Endothelial cell of umbilical vein (primary cell): ENCODE data around the gene JAZF1. TPM values are rescaled to one million over a fixed set of nuclear protein-coding genes. Genes with fewer than 3 reads are reported as not detected.

Experiments
- BruUV-seq: library from RNA; stranded (reverse); fragments of 400-500 nt; replicated peaks from 2 replicates; lab custom pipeline; 2021; lab: Mats Ljungman, UMichigan
- CTCF ChIA-PET: fragments of 300-600, 350-600 bp; sonication (Branson Sonifier 250); formaldehyde crosslinking; loops from one replicate; lab custom pipeline; 2021; ENCODE audit warnings: antibody characterized with exemption, inconsistent platforms; lab: Charles Lee
- POLR2A ChIA-PET: fragments of 300-600, 350-600 bp; sonication (Branson Sonifier 250); formaldehyde crosslinking; loops from one replicate; lab custom pipeline; 2021; ENCODE audit warnings: antibody characterized with exemption, inconsistent platforms; lab: Charles Lee
- DNase-seq: peaks from one replicate; pipeline ENCODE4 v3.0.0-alpha.2; 2011; ENCODE audit warnings: low read depth, low spot score
- FAIRE-seq: peaks from 2 replicates; lab custom pipeline; 2011; peaks lifted over from hg19 to GRCh38; lab: Jason Lieb, UNC
- H2AFZ ChIP-seq: 2 replicates; pipeline ENCODE4 v1.6.0; 2012; ENCODE audit warnings: low read depth, low read length, control low read depth, inconsistent platforms
- H3K27ac ChIP-seq: 2 replicates; pipeline ENCODE4 v1.5.1; 2011; ENCODE audit warnings: low read depth, mild to moderate bottlenecking, control low read depth, low read length, moderate library complexity; ENCODE audit not compliant: insufficient read depth
- H3K27me3 ChIP-seq, 2 experiments: 2 replicates each; pipeline versions ENCODE4 v1.6.0 to v1.6.1; 2011; ENCODE audit warnings: low read length in 2 of 2, mixed read lengths in 1 of 2; ENCODE audit not compliant: control insufficient read depth in 2 of 2, insufficient read depth in 2 of 2
- H3K36me3 ChIP-seq, 2 experiments: 2 replicates in 1 of 2; 3 replicates in 1 of 2; pipeline ENCODE4 v1.5.1; 2011; ENCODE audit warnings: low read length in 2 of 2, mild to moderate bottlenecking in 1 of 2, moderate library complexity in 1 of 2; ENCODE audit not compliant: control insufficient read depth in 2 of 2, insufficient read depth in 2 of 2; ENCODE audit errors: extremely low read depth in 1 of 2
- H3K4me1 ChIP-seq: 3 replicates; pipeline ENCODE4 v1.5.1; 2011; ENCODE audit warnings: mild to moderate bottlenecking, low read length; ENCODE audit not compliant: control insufficient read depth, insufficient read depth; ENCODE audit errors: extremely low read depth
- H3K4me2 ChIP-seq: 2 replicates; pipeline ENCODE4 v1.6.1; 2011; ENCODE audit warnings: low read length, control low read depth, mixed read lengths; ENCODE audit not compliant: insufficient read depth
- H3K4me3 ChIP-seq, 3 experiments: fragments of 200-600 bp in 1 of 3; sonication (generic), shearing (Covaris generic) in 1 of 3; replicated peaks in 1 of 3; 2 replicates each; pipeline ENCODE4 v1.5.1; 2011 to 2016; ENCODE audit warnings: control low read depth in 3 of 3, low read length in 3 of 3, mild to moderate bottlenecking in 2 of 3, inconsistent platforms in 1 of 3, low read depth in 1 of 3, moderate library complexity in 1 of 3; ENCODE audit not compliant: insufficient read depth in 1 of 3
- H3K79me2 ChIP-seq: 2 replicates; pipeline ENCODE4 v1.6.0; 2012; ENCODE audit warnings: low read length, inconsistent platforms; ENCODE audit not compliant: control insufficient read depth, insufficient read depth
- H3K9ac ChIP-seq: replicated peaks from 2 replicates; pipeline ENCODE3; 2011; ENCODE audit warnings: low read length, control low read depth; ENCODE audit not compliant: insufficient read depth; ENCODE audit errors: extremely low read depth
- H3K9me1 ChIP-seq: replicated peaks from 3 replicates; pipeline ENCODE4 v1.6.0; 2011; ENCODE audit warnings: mild to moderate bottlenecking, low read length; ENCODE audit not compliant: control insufficient read depth, insufficient read depth; ENCODE audit errors: extremely low read depth
- H3K9me3 ChIP-seq: replicated peaks from 2 replicates; pipeline ENCODE4 v1.5.1; 2012; ENCODE audit warnings: low read length, inconsistent platforms; ENCODE audit not compliant: control insufficient read depth, insufficient read depth
- H4K20me1 ChIP-seq: replicated peaks from 2 replicates; pipeline ENCODE3; 2011; ENCODE audit warnings: mild to moderate bottlenecking, low read length; ENCODE audit not compliant: control insufficient read depth, insufficient read depth; ENCODE audit errors: extremely low read depth
- EZH2 ChIP-seq: IDR thresholded peaks from 2 replicates; pipeline ENCODE4 v1.6.1; 2012; ENCODE audit warnings: borderline replicate concordance, low read depth, mild to moderate bottlenecking, moderate library complexity, low read length, inconsistent platforms; ENCODE audit not compliant: severe bottlenecking
- FOS ChIP-seq: IDR thresholded peaks from 2 replicates; pipeline ENCODE4 v1.6.1; 2011; ENCODE audit warnings: mild to moderate bottlenecking, low read length, moderate library complexity, borderline replicate concordance; ENCODE audit not compliant: insufficient read depth
- JUN ChIP-seq: IDR thresholded peaks from 2 replicates; pipeline ENCODE4 v1.6.1; 2011; ENCODE audit warnings: borderline replicate concordance, low read depth; ENCODE audit not compliant: insufficient read length, insufficient read depth
- POLR2A ChIP-seq: IDR thresholded peaks from 2 replicates; pipeline ENCODE4 v1.6.1; 2012; ENCODE audit warnings: low read depth, mild to moderate bottlenecking, control low read depth, low read length
- POLR2AphosphoS5 ChIP-seq: IDR thresholded peaks from 2 replicates; pipeline ENCODE4 v1.6.1; 2012; ENCODE audit warnings: low read depth, mild to moderate bottlenecking, control low read depth, low read length, moderate library complexity; ENCODE audit not compliant: insufficient read depth
- dilution Hi-C: fragments of 300-500 bp; cut with MboI; formaldehyde crosslinking; loops from one replicate; pipeline ENCODE4 v1.15.0; 2019; ENCODE audit warnings: low sequenced_read_pairs; ENCODE audit not compliant: extremely low pct_ligation_motif_present
- intact Hi-C: fragments of 100-400 bp; cut with micrococcal nuclease; formaldehyde crosslinking; loops from one replicate; pipeline ENCODE4 v1.10.0; 2022
- polyA plus RNA-seq, 4 experiments: library from polyadenylated mRNA; depleted of rRNA in 3 of 4; stranded (reverse) in 3 of 4; unstranded in 1 of 4; fragments of >200 nt; gene quantifications; 2 replicates each; pipeline versions ENCODE4 v1.2.1 to v1.2.3, GENCODE V29; 2011 to 2012; ENCODE audit warnings: missing spikeins in 1 of 4
- total RNA-seq: library from RNA; stranded (reverse); gene quantifications from 2 replicates; pipeline ENCODE4 v1.2.3, GENCODE V29; 2021
- TF ChIP-seq, protein P1 (sequence below), 2 donors: IDR thresholded peaks; 1 replicate in 1 of 2; 2 replicates in 1 of 2; pipeline ENCODE4 v1.5.1; 2011; ENCODE audit warnings: low read length in 2 of 2, mild to moderate bottlenecking in 2 of 2, moderate library complexity in 2 of 2, control low read depth in 1 of 2, inconsistent platforms in 1 of 2, low read depth in 1 of 2; ENCODE audit not compliant: insufficient read depth in 1 of 2; ENCODE audit errors: extremely low read depth in 1 of 2

Gene JAZF1
- total and polyA plus RNA-seq, 2 donors (not counting 3 experiments of a cell fraction or from before 2014, with no cell fraction given), result 2.5 to 16.9 TPM

DNA sequence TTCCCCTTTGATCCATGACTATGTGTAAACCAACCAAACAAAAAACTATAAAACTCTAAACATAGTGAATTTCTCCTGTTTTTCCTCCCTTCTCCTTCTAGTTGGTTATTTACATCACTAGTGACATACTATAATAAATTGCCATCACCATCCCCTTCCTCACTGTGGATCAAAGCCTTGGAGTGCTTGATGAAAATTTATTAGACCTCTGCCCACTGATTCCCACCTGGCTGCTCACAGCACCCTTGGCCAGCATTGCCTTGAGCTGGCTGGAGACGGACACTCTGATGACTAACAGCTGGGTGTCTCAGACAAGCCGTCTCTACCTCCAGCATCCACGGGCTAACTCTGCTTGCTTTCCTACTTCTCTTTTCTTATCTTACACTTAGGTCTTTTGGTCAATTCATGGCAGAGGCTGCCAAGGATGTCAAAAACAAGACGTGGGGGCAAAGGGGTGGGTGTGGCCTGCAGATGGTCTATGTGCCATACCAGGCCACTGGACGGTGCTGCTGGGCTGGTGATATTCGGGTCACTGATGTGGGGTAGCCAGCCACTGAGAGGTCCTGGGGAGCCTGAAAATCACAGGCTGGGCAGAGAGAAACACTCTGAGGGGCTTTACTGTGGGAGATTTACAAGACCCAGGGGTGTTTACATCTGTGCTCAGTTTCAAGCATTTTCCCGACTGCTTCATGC is 232.9 kb downstream of the JAZF1 start:
- Histone ChIP-seq H3K9me3 (no peaks in the 10 kb centered on the region), H3K9me1 (no peaks in the 10 kb centered on the region), H3K4me1 (no peaks in the 10 kb centered on the region), H3K4me3 (no peak overlapping the region), H3K9ac (no peak overlapping the region), H3K36me3 (no peaks in the 10 kb centered on the region), H4K20me1 (no peaks in the 10 kb centered on the region), H3K27ac (no peak overlapping the region), H3K79me2 (no peaks in the 10 kb centered on the region), H3K27me3 (no peaks in the 10 kb centered on the region), H2AFZ (no peak overlapping the region), H3K4me2 (no peak overlapping the region)
- ChIA-PET CTCF (interaction anchor here (1.6 kb wide), 1 partner anchor 72 kb away, joined by 3 read pairs; no protein-coding TSS in a partner anchor), POLR2A (no interaction called here)
- BruUV-seq, result no TSS peak
- FAIRE-seq (no peak), DNase-seq (no peak)
- TF ChIP-seq POLR2AphosphoS5 (no peak), POLR2A (no peak), JUN (no peak)
- TF ChIP-seq, protein P1, sequence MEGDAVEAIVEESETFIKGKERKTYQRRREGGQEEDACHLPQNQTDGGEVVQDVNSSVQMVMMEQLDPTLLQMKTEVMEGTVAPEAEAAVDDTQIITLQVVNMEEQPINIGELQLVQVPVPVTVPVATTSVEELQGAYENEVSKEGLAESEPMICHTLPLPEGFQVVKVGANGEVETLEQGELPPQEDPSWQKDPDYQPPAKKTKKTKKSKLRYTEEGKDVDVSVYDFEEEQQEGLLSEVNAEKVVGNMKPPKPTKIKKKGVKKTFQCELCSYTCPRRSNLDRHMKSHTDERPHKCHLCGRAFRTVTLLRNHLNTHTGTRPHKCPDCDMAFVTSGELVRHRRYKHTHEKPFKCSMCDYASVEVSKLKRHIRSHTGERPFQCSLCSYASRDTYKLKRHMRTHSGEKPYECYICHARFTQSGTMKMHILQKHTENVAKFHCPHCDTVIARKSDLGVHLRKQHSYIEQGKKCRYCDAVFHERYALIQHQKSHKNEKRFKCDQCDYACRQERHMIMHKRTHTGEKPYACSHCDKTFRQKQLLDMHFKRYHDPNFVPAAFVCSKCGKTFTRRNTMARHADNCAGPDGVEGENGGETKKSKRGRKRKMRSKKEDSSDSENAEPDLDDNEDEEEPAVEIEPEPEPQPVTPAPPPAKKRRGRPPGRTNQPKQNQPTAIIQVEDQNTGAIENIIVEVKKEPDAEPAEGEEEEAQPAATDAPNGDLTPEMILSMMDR (IDR thresholded peaks at IDR 0.05; ENCODE audit: extremely low read depth in 1 of 2, insufficient read depth in 1 of 2, low read depth in 1 of 2, low read length in 2 of 2), result no peak
- dilution Hi-C loops, result no loop called here
- intact Hi-C loops, result no loop called here

DNA sequence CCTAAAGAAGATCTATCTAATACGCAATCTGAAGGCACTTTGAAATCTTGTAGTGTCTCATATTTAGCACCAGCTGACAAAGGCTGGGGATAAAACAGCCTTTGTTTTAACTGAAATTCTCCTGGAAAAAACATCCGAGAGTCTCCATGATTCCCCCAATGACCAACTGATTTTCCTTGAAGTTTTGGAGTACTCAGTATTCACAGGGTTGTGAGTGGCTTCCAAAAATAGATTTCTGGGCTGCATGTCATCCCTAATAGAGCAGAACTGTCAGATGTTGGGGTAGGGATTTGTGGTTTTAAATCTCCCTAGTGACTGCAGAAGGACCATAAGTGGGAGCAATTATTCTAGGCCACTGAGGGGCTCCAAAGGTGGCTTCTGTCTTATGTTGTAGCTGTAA is 234.2 kb downstream of the JAZF1 start:
- Histone ChIP-seq H3K4me1 (no peaks in the 10 kb centered on the region), H3K4me3 (no peak overlapping the region), H3K9me1 (no peaks in the 10 kb centered on the region), H3K9ac (no peak overlapping the region), H3K9me3 (no peaks in the 10 kb centered on the region), H4K20me1 (no peaks in the 10 kb centered on the region), H3K79me2 (no peaks in the 10 kb centered on the region), H3K36me3 (no peaks in the 10 kb centered on the region), H3K27me3 (no peaks in the 10 kb centered on the region), H3K27ac (no peak overlapping the region), H2AFZ (no peak overlapping the region), H3K4me2 (no peak overlapping the region)
- ChIA-PET CTCF (no interaction called here), POLR2A (no interaction called here)
- TF ChIP-seq JUN (no peak), EZH2 (no peak), FOS (no peak)
- BruUV-seq, result no TSS peak
- FAIRE-seq (no peak), DNase-seq (no peak)
- dilution Hi-C loops, result no loop called here
- intact Hi-C loops, result no loop called here
